OCI-LY1 (cell line): Measurements from ENCODE around the gene STAT3.

Source experiments
- EZH2 ChIP-seq: fragments of 200-600 bp; sonication (generic), shearing (Covaris generic); IDR thresholded peaks from 2 replicates; pipeline ENCODE4 v1.8.0; 2017; ENCODE audit warnings: borderline replicate concordance, mixed run types, mild to moderate bottlenecking, antibody characterized with exemption, low read length, moderate library complexity, mixed read lengths
- TF ChIP-seq, protein P1 (sequence below): fragments of 200-600 bp; sonication (generic), shearing (Covaris generic); IDR thresholded peaks from 2 replicates; pipeline ENCODE4 v1.5.1; 2017; ENCODE audit warnings: mild to moderate bottlenecking, antibody characterized with exemption, low read length, moderate library complexity, mixed read lengths

DNA sequence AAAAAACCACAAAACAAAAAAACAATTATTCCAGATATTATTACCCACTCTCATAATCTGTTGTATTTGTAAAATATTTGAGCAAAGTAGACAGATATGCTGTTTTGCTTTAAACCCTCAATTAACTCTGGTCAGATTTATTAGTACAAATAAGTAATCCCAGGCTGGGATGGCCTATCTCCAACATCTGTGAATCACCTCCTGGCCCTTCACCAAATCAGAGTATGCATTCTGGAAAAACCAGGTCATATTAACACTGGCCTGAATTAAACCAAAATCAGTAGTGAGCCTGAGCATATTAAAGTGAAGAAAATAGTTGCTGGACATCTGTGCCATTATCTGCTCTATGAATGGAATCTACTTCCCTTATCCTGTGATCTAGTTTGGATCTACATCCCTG lies 41.0 kb downstream of the STAT3 start:
- TF ChIP-seq, protein P1, sequence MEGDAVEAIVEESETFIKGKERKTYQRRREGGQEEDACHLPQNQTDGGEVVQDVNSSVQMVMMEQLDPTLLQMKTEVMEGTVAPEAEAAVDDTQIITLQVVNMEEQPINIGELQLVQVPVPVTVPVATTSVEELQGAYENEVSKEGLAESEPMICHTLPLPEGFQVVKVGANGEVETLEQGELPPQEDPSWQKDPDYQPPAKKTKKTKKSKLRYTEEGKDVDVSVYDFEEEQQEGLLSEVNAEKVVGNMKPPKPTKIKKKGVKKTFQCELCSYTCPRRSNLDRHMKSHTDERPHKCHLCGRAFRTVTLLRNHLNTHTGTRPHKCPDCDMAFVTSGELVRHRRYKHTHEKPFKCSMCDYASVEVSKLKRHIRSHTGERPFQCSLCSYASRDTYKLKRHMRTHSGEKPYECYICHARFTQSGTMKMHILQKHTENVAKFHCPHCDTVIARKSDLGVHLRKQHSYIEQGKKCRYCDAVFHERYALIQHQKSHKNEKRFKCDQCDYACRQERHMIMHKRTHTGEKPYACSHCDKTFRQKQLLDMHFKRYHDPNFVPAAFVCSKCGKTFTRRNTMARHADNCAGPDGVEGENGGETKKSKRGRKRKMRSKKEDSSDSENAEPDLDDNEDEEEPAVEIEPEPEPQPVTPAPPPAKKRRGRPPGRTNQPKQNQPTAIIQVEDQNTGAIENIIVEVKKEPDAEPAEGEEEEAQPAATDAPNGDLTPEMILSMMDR = no peak
- no peak for TF ChIP-seq EZH2
